GM19463 (cell line): Measurements from ENCODE around the gene PDZD11.
"Not testable (repeated sequence)": the region's sequence is repeated elsewhere in the genome, so short reads cannot be mapped to it uniquely, and the experiment has no call there.

Source experiments
- ATAC-seq: cut with Tn5 transposase; IDR thresholded peaks from one replicate; pipeline ENCODE4 v1.9.1; 2021; ENCODE audit warnings: mild to moderate bottlenecking, moderate library complexity; ENCODE audit not compliant: unreplicated experiment

Gene PDZD11

GRCh38 chrX:70257423-70258288 lies 32.1 kb downstream of the PDZD11 start:
- no peak for ATAC-seq

- ATAC-seq, result no peak
Observed at GRCh38 chrX:70255452-70255851, 34.3 kb downstream of the PDZD11 start.

DNA sequence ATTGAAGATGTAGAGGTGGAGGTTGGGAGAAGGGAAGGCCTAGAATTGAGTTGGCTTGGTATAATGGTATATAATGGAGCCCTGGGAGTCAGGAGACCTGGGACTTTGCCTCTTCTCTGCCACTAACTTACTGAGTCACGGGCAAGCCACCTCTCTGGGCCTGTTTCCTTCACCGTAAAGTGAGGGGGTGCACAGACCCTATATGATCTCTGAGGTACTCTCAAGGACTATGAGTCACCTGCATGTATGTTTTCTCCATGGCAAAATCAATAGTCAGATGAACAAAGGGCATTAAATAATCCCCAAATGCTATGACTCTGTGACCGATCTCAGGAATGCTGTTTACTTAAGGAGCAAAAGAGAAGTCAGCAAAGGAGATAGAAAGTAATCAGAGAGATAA lies 34.8 kb downstream of the PDZD11 start:
- ATAC-seq, result no peak

DNA sequence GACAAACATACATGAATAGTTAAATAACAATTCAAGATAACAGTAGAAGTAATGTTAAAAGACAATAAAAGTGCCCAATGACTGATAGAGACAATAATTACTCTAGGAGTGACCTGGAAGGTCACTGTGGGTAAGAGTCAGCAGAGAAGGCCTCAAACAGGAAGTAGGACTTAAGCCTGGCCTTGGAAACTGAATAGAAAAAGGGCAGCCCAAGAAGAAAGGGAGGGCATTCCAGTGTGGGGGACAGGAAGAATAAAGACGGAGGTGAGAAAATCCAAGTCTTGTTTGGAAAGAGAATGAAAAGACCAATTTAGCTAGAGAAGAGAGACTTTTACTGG lies 35.7 kb downstream of the PDZD11 start:
- ATAC-seq, result no peak

GRCh38 chrX:70253377-70254062 lies 36.2 kb downstream of the PDZD11 start:
- ATAC-seq, result no peak

- ATAC-seq, result no peak
Observed at GRCh38 chrX:70252491-70252890, 37.2 kb downstream of the PDZD11 start.

DNA sequence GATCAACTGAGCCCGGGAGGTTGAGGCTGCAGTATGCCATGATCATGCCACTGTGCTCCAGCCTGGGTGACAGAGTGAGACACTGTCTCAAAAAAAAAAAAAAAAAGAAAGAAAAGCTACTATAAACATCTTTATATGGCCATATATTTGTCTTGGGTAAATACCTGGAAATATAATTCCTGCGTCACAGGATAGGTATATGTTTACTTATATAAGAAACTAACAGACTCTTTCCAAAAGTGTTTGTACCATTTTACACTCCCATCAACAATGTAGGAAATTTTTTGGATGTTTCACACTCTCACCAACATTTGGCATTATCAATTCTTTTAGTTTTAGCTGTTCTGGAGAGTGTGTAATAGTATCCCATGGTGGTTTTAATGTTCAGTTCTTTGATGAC lies 42.5 kb downstream of the PDZD11 start:
- ATAC-seq, result no peak

DNA sequence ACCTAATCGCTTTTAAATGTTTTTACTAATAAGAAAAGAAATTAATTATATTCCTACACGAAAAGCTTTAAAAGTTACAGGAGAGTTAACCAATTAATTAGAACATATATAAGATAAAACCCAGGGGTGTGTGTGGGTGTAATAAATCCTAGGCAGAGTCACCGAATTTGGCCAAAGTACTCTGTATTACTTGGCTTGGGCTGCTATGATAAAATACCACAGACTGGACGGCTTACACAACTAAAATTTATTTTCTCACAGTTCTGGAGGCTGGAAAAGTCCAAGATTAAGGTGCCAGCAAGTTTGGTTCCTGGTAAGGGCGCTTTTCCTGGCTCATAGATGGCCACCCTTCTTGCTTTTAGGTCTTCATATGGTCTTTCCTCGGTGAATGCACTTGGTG lies 44.8 kb downstream of the PDZD11 start:
- no peak for ATAC-seq

DNA sequence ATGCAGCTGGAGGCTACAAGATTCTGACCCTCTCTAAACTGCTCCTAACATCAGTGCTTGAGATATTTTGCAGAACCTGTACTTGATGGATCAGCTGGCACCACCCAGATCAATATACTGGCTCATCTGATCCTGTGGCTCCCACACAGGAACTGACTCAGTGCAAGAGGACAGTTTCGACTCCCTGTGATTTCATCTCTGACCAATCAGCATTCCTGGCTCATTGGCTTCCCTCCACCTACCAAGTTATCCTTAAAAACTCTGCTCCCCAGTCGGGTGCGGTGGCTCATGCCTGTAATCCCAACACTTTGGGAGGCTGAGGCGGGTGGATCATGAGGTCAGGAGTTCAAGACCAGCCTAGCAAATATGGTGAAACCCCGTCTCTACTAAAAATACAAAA lies 46.1 kb downstream of the PDZD11 start:
- not testable (repeated sequence) for ATAC-seq

DNA sequence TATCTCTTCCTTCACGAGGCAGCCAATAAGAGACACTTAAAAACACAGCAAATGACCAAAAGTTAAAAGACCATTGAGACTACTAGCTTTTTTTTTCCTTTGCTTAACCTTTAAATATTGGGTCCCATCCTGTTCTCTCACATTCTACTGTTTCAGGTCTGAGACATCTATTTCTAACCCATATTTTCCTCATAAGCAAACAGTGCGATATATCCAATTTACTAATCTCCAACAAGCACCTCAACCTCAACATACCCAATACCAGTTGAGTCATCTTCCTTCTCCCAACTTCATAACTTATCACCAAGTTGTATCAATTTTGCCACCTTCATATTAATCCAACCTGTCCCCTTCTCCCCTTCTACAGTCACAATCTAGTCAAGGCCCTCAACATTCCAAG lies 48.2 kb downstream of the PDZD11 start:
- no peak for ATAC-seq

DNA sequence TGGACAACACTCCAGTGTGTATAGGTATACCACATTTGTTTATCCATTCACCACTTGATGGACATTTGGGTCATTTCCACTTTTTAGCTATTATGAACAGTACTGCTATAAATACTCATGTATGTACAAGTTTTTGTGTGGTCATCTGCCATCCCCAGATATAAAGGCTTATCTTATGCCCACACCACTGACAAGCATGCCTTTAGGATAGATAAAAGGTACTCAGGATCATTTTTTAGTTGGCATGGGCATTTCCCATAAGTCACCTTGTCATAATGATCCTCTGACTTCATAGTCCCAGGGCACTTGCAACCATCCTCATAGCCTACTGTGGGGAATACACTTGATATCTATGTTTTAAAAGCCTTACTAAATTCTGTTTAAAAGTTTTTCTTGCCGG lies 49.0 kb downstream of the PDZD11 start:
- ATAC-seq, result no peak
